AG04450 (cell line): ENCODE results near the gene COL25A1. TPM values are rescaled to one million over a fixed set of nuclear protein-coding genes. Genes with fewer than 3 reads are reported as not detected.

Source experiments
- CTCF ChIA-PET: fragments of 300-600, 350-600 bp; formaldehyde crosslinking; extraction: SDS; loops from one replicate; lab custom pipeline; 2022; ENCODE audit warnings: antibody characterized with exemption, inconsistent platforms; lab: Charles Lee
- POLR2A ChIA-PET: fragments of 350-600 bp; formaldehyde crosslinking; extraction: SDS; loops from one replicate; lab custom pipeline; 2021; ENCODE audit warnings: antibody characterized with exemption, inconsistent platforms; lab: Yijun Ruan, JAX
- DNase-seq: peaks from one replicate; pipeline ENCODE4 v3.0.0-alpha.2; 2011; ENCODE audit warnings: low read depth, low spot score
- H3K27ac ChIP-seq: one replicate; pipeline ENCODE4 v1.5.1; 2012; ENCODE audit warnings: low read depth, low read length, control low read depth
- H3K27me3 ChIP-seq: one replicate; pipeline ENCODE4 v1.6.0; 2012; ENCODE audit warnings: low read length; ENCODE audit not compliant: control insufficient read depth, insufficient read depth
- H3K4me3 ChIP-seq: 2 replicates; pipeline ENCODE4 v1.5.1; 2011; ENCODE audit warnings: mild to moderate bottlenecking, low read depth, low read length, control low read depth
- H3K9me3 ChIP-seq: 2 replicates; pipeline ENCODE4 v1.5.1; 2012; ENCODE audit warnings: low read length; ENCODE audit not compliant: control insufficient read depth, insufficient read depth
- CTCF ChIP-seq: IDR thresholded peaks from 2 replicates; pipeline ENCODE4 v1.5.1; 2011; ENCODE audit warnings: low read depth, low read length, control low read depth, inconsistent platforms
- polyA plus RNA-seq: library from polyadenylated mRNA; depleted of rRNA; stranded (reverse); fragments of >200 nt; gene quantifications from 2 replicates; pipeline ENCODE4 v1.2.3, GENCODE V29; 2011

Gene COL25A1
- polyA plus RNA-seq, 1 experiment = not detected

DNA sequence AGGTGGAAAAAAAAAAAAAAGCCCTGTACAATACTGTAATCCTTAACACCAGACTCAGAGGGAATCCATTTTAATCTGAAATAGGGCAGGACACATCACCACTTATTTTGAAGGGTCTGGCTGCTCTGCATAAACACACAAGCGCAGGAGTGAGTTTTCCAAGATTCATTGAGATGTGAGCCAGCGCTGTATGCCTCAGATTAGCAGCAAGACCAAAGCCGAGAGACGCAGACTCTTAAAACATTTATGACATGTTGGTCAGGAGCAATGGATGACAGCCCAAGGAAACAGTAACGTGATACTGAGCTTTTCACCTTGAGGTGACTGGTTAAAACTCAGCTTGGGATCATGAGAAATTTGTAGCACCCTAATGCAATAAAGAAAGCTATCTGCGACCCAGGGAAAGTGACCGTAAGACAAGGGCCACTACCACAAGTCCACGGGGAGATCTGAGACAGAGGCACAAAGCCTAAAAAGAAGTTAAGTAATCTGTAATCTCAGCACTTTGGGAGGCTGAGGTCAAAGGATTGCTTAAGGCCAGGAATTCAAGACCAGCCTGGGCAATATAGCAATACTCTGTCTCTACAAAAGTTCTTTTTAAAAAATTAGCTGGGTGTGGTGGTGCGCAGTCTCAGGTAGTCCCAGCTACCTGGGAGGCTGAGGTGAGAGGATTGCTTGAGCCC lies 210.6 kb downstream of the COL25A1 start:
- Histone ChIP-seq H3K9me3 (no peaks in the 10 kb centered on the region), H3K27ac (no peak overlapping the region), H3K4me3 (no peak overlapping the region), H3K27me3 (no peaks in the 10 kb centered on the region)
- ChIA-PET CTCF (no interaction called here), POLR2A (no interaction called here)
- no peak for TF ChIP-seq CTCF
- DNase-seq = no peak

DNA sequence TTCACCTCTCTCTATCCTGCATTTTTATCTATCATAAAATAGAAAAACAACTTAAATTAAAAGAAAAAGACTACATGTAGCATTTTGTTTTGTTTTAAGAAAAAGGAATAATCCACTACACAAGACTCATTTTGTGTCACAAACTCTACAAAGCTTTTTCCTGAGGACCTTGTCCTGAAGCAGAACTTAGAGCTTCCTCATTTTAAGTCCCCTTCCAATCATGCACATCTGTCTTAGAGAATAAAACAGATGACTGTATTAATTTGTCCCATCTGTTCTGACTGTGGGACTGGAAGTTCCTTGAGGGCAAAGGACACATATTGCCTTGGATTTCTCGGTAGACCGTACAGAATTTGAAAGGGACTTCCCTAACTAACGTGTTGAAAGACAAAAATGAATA lies 218.5 kb downstream of the COL25A1 start:
- no peak for TF ChIP-seq CTCF
- Histone ChIP-seq H3K27me3 (no peaks in the 10 kb centered on the region), H3K9me3 (no peaks in the 10 kb centered on the region), H3K27ac (no peak overlapping the region), H3K4me3 (no peak overlapping the region)
- DNase-seq = no peak
- POLR2A ChIA-PET = no interaction called here
- CTCF ChIA-PET = no interaction called here

DNA sequence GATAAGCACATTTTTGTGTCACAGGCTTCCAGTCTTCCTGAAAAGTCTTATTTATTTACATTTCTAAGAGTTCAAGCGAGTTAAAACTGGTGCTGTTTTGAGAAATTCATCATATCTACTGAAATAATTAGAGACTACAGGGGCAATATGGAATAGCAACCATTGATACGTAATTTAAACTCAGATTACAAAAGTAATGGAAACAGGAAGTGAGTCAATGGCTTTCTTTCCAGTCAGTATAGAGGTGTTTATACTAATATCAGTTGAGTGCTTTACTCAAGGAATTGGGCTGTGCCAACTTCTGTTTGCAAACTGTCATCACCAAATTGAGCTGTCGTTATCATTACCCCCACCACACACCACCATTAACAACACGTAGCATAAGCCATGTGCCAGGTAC lies 222.7 kb downstream of the COL25A1 start:
- peak; percentile 28; the same call in 1 of the 2 replicates for TF ChIP-seq CTCF
- Histone ChIP-seq H3K27me3 (no peaks in the 10 kb centered on the region), H3K4me3 (no peak overlapping the region), H3K27ac (no peak overlapping the region), H3K9me3 (no peaks in the 10 kb centered on the region)
- ChIA-PET CTCF (interaction anchor here (0.9 to 1.0 kb wide), 2 partner anchors 78 to 91 kb away, joined by 3 read pairs; no protein-coding TSS in a partner anchor), POLR2A (interaction anchor here (0.6 kb wide), 1 partner anchor 230 kb away, joined by 7 read pairs; no protein-coding TSS in a partner anchor)
- DNase-seq = no peak

- H3K27ac ChIP-seq = no peak overlapping the region
- no peaks in the 10 kb centered on the region for H3K27me3 ChIP-seq
- no peak for DNase-seq
- POLR2A ChIA-PET = interaction anchor here (0.5 to 0.6 kb wide), 2 partner anchors 230 to 492 kb away, joined by 4 to 7 read pairs; no protein-coding TSS in a partner anchor
- H3K9me3 ChIP-seq = no peaks in the 10 kb centered on the region
- CTCF ChIA-PET = interaction anchor here (0.7 to 1.0 kb wide), 3 partner anchors 78 to 198 kb away, joined by 3 read pairs; no protein-coding TSS in a partner anchor
- TF ChIP-seq CTCF = no peak
- no peak overlapping the region for H3K4me3 ChIP-seq
These were observed 223.3 kb downstream of the COL25A1 start for GRCh38 chr4:109079201-109079600.

DNA sequence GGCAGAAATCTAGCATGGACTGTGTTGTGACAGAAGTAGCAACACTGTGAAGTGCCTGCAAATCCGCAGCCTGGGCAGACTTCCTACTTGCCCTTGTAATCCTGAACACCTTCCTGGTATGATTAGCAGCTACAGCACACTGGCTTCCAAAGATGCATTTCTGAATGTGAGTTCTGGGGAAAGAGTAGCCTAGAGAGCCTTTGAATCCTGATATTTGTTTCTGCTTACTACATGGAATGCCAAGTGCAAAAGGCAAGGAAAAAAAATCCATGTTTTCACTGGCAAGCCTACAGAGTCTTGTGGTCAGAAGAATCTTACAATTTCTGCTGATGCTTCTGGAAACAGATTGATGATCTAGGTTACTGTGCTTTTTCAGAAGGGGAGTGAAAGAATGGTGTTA lies 223.7 kb downstream of the COL25A1 start:
- DNase-seq = peak; percentile 32
- H3K4me3 ChIP-seq = no peak overlapping the region
- H3K27me3 ChIP-seq = no peaks in the 10 kb centered on the region
- CTCF ChIA-PET = interaction anchor here (0.7 to 1.0 kb wide), 3 partner anchors 77 to 198 kb away, joined by 3 read pairs; no protein-coding TSS in a partner anchor
- POLR2A ChIA-PET = interaction anchor here (0.5 to 0.6 kb wide), 2 partner anchors 491 to 726 kb away, joined by 3 to 4 read pairs; no protein-coding TSS in a partner anchor
- no peaks in the 10 kb centered on the region for H3K9me3 ChIP-seq
- no peak overlapping the region for H3K27ac ChIP-seq
- TF ChIP-seq CTCF = no peak
